ENCODE measurements around the gene ASB18.

- TF ChIP-seq POLR2AphosphoS5 (IDR thresholded peaks at IDR 0.05; ENCODE audit: borderline replicate concordance, low read depth, low read length) (no peak), EZH2 (IDR thresholded peaks at IDR 0.05) (no peak), FOXP2 (optimal IDR thresholded peaks at IDR 0.05; ENCODE audit: control extremely low read depth, extremely low read length, insufficient read depth) (no peak)
These were observed 86.6 kb downstream of the ASB18 start for GRCh38 chr2:236177604-236177966.
